NCI-H2227 treated with DMSO at 0.1 percent for 48 hours (cell line): Measurements from ENCODE around the gene KCNJ6.

Experiments used
- DNase-seq: peaks from one replicate; lab custom pipeline; 2025; lab: John Stamatoyannopoulos, UW

The KCNJ6 gene

DNA sequence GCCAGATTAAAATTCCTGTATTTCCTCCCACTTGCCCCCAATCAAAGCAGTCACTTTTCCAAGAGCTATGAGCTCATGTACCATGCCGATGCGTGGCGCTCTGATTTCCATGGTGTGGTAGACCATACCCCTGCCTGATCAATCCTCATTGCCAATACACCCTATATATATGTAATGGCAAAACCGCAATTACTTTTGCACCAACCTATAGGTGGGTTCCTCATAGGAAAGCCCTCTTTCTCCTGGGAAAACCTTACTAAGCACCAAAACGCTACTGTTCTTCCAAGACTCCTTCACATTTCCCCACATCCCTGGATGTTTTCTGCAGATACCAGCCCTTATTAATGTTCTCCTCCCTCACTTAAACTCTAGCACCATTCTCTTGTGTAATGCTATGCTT lies 11.0 kb downstream of the KCNJ6 start:
- DNase-seq: no peak

DNA sequence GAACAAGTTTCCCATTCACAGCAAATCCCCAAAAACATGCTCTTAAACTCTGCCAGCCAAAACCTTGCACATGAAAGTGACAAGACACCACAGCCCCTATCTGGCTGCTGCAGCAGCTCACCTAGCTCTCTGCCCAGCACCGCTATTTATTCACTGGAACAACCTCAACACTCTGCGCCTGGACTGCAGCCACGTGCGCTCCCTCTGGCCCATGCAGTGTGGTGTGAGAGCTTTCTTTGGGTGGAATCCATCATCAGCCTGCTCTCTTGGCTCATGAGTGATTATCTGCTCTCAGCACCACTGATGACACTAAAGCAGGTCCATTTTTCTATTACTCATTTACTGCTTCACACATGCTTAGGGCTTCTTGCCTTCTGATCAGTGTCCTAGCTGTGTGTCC lies 11.4 kb downstream of the KCNJ6 start:
- no peak for DNase-seq

- no peak for DNase-seq
Measured at GRCh38 chr21:37903396-37903795, 12.9 kb downstream of the KCNJ6 start.

GRCh38 chr21:37899146-37899545 lies 17.1 kb downstream of the KCNJ6 start:
- no peak for DNase-seq

DNA sequence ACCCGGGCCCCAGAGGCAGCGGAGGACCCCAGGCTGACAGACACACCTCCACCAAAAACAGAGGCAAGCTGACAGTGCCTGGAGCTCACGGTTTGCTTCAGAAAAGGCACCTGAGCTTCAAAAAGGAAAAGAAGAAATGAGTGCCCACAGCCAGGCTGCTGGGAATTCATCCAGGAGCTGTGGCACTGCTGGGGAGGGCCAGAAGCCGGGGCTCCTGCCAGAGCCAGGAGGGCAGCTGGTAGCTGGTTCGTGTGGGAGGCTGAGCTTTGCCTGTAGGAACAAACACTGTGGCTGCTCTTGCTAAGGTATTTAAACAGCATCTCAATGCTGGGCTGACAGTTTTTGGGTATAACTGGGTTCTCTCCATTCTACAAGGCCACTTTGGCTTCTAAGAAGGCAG lies 19.5 kb downstream of the KCNJ6 start:
- DNase-seq: no peak

DNA sequence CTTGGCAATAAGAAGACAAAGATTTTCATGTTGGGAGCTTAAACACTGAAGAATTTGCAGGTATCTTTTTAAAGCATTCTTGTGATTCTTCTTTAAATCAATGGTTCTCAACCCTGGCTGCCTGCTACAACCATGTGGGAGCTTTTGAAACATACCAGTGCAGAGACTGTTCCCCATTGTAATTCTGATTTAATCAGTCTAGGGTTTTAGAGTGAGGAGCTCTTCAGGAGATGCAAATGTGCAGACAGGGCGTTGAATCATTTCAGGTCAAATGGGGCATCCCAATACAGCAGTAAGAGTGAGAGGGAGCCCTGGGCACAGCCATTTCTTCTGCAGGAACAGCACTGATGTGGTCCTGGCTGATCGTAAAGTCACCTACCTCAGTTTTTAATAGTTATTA lies 24.3 kb downstream of the KCNJ6 start:
- DNase-seq: no peak

DNA sequence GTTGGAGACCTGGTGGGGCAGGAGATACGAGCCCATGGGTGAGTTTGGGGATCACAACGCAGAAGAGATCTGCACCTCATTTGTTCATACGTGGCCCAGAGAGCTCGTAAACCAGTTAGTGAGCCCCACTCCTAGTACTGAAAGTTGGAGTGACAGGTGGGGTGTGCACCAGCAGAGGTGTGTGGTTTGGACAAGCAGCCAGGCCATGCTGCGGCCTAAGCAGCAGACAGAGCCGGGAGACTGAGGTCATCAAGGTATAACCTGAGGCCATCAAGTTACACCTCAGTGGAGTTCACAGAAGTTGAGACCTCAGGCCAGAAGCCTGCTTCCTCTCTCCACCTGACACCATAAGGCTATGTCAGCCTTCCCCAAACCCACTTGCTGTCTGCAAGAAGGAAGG lies 27.6 kb downstream of the KCNJ6 start:
- DNase-seq: no peak

GRCh38 chr21:37886726-37887299 lies 29.4 kb downstream of the KCNJ6 start:
- no peak for DNase-seq

- DNase-seq: no peak
Measured at GRCh38 chr21:37886120-37886519, 30.1 kb downstream of the KCNJ6 start.

- no peak for DNase-seq
Measured at GRCh38 chr21:37878946-37879660, 37.2 kb downstream of the KCNJ6 start.

DNA sequence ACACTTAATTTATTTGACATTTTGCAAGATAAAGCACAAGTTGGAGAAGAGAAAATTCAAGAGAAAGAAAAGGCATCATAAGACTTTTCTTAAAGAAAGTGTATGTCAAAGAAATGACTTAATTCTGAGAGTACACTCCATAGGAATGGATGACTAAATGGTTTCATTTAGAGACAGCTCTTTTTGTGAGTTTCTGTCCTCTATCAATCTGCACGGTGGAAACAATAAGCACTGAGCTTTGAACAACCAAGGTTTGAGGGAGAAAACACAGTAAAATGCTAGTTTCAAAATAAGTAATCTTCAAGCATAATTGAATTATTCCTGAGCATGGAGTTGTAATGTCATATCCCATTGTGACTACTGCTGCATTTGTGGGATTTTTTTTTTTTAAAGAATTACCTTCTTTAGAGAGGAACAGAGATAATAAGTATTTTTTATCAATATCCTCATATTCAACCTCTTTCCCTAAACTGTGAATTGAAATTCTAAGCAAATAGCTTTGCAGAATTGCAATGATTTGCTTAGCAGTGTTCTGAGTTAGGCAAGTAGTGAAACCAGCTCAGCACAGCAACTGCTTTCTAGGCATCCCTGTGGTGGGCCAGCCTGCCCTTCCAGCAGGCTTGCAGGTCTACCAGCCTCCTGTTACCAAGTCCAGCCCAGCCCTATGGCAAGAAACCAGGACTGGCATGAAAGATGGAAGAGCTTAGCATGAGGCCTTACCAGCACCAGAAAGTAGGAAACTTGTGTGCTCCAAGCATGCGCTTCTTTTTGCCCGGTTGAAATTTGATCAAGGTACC lies 38.2 kb downstream of the KCNJ6 start:
- no peak for DNase-seq

GRCh38 chr21:37877171-37877570 lies 39.1 kb downstream of the KCNJ6 start:
- no peak for DNase-seq

DNA sequence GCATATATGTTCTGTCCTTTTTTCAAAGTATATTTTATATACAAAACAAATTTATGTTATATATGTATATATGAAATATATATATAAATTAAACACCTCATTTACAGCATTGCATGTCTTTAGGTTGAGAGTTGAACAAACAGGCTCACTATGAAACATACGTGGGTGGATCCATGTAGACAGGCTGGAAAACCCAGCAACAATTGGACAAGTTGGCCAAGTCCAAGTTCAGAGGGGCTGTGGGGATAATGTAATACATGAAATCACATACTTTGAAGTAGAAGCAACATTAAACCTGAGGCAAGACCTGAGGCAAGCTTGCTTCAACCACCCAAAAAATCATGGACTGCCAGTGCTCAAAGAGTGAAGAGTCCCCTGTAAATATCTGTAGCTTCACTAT lies 39.7 kb downstream of the KCNJ6 start:
- DNase-seq: no peak

DNA sequence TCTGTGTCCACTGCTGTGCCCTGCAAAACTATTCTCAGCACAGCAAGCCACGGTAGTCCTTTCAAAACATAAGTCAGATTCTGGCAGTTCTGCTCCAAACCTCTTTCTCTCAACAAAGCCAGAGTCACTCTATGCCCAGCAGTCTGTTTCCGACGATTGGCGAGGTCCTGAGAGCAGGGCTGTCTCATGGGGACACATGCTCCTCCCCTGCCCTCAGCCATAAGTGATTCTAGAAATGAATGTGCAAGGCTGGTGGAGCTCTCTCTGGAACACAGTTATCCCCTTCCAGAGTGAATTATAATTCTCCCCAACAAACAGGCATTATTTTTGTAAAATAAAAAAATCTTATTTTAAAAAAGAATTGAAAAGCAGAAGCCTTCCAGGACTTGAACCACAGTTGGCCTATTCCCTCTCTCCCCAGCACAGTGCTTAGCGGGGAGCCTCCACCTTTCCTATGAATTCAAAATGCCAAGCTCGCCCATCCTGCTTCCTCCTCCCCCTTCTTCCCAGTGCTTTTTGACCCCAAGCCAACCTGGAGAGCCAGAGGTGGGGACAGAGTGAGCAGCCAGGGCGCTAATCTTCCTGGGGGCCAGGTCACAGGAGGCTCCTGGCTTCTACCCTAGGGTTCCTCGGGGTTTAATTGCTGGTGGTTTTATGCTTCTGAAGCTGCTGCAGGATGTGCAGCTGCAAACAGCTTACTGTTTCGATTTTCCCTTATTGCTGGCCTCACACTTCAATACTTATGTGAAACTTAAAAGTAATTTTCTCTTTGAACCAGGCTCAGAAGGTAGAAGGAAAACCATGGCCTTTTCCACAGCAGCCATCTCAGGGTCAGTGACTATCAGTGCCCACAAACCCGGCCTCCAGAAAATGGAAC lies 41.1 kb downstream of the KCNJ6 start:
- DNase-seq: no peak

DNA sequence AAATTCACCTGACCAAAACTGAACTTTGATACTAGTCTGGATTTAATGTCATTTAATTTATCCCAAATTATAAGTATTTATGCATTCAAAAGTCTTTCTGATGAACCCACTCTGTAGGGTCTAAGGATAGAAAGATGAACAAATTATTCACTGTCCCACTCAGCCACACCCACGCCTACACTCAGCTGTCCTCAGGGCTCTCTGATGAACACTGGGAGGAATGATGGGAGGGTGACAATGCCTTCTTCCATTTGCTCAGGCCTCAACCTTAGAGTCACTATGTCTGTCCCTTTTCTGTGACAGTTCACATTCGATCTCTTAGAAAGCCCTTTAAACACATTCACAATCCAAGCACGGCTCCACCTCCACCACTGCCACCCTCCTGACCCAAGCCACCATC lies 41.8 kb downstream of the KCNJ6 start:
- no peak for DNase-seq

DNA sequence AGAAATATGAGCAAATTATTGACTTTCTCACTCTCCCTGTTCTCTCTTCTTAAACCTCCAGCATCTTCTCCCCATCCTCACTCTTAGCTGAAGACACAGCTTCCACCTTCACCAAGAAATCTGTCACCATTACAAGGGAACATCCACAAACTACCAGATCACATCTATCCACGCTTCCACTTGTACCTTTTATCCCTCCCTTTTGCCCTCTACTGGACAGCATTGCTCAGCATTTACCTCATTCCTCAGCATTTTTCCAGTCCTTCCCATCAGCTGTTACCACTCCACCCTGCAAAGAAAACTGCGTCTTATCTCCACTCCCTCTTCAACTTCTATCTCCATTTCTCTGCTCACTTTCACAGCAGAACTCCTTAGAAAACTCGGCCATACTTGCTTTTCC lies 42.6 kb downstream of the KCNJ6 start:
- DNase-seq: no peak

- DNase-seq: no peak
Measured at GRCh38 chr21:37871121-37871862, 45.0 kb downstream of the KCNJ6 start.

GRCh38 chr21:37870221-37870620 lies 46.0 kb downstream of the KCNJ6 start:
- no peak for DNase-seq

GRCh38 chr21:37869661-37870060 lies 46.6 kb downstream of the KCNJ6 start:
- no peak for DNase-seq

GRCh38 chr21:37868446-37869295 lies 47.6 kb downstream of the KCNJ6 start:
- no peak for DNase-seq

DNA sequence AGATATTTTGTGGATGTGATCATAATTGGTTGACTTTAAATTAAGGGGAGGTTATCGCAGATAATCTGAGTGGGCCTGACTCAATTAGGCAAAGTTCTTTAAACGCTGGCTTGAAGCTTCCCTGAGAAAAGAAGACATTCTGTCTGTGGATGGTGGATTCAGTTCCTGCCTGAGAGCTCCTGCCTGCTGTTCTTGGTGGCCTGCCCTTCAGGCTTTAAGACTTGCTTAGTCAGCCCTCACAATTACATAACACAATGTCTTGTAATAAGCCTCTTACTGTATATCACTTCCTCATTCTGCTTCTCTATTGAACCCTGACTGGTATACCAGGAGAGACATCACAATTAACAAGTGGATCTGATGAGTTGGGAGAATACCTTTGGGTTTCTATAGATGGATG lies 50.2 kb downstream of the KCNJ6 start:
- no peak for DNase-seq
